GM12864 (cell line): ENCODE measurements around the gene VPS52.

Experiments
- DNase-seq: peaks from one replicate; pipeline ENCODE4 v3.0.0-alpha.2; 2011; ENCODE audit warnings: low read depth
- H3K4me3 ChIP-seq: 2 replicates; pipeline ENCODE4 v1.5.1; 2011; ENCODE audit warnings: mild to moderate bottlenecking, low read depth, low read length, control low read depth
- CTCF ChIP-seq: IDR thresholded peaks from 2 replicates; pipeline ENCODE4 v1.5.1; 2011; ENCODE audit warnings: low read depth, mild to moderate bottlenecking, moderate library complexity, low read length, control low read depth, inconsistent platforms; ENCODE audit errors: missing control alignments

VPS52 gene

GRCh38 chr6:33313105-33313708 is 41.5 kb upstream of the VPS52 start:
- TF ChIP-seq CTCF: no peak
- DNase-seq: no peak
- H3K4me3 ChIP-seq: peak overlapping the region; percentile 69

GRCh38 chr6:33312361-33313104 is 40.9 kb upstream of the VPS52 start:
- no peak for TF ChIP-seq CTCF
- DNase-seq: peak; percentile 80
- peak overlapping the region; percentile 69 for H3K4me3 ChIP-seq

- TF ChIP-seq CTCF: no peak
- no peak for DNase-seq
- no peak overlapping the region for H3K4me3 ChIP-seq
Measured at GRCh38 chr6:33306356-33306755, 34.7 kb upstream of the VPS52 start.

DNA sequence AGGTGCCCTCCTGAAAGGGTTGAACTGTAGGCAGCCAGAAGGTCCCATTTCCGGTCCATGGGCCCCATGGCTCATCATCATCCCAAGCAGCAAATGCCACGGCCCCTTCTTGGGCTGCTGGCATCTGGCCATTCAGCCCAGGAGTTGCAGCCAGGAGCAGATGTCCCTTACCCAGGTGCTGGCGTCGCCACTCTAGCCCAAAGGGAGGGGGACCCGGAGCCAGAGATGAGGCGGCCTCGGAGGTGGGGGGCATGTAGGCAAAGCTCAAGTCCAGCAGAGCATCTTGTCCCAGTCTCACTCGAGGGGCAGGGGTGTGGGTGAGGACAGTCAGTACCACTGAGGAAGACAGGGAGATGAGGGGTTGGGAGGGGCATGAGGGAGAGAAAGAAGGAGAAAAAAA is 33.4 kb upstream of the VPS52 start:
- TF ChIP-seq CTCF: no peak
- H3K4me3 ChIP-seq: no peak overlapping the region
- no peak for DNase-seq

- no peak for DNase-seq
- no peak for TF ChIP-seq CTCF
- H3K4me3 ChIP-seq: no peak overlapping the region
Measured at GRCh38 chr6:33304216-33304615, 32.5 kb upstream of the VPS52 start.

DNA sequence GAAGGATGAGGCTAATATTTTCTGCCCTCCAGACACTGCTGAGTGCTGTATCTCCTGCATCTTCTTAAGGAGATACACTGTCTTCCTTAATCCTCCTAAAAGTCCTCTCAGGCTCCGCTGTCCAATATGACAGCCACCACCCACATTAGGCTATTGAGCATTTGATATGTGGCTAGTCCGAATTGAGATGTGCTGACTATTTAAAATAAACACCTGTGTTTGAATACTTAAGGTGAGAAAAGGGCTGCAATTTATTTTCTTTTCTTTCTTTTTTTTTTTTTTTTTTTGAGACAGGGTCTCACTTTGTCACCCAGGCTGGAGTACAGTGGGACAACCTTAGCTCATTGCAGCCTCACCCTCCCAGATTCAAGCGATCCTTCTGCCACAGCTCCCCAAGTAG is 30.2 kb upstream of the VPS52 start:
- no peak overlapping the region for H3K4me3 ChIP-seq
- DNase-seq: no peak
- no peak for TF ChIP-seq CTCF
